Activated CD8-positive, alpha-beta memory T cell treated with anti-CD3 and anti-CD28 coated beads for 36 hours (primary cell): ENCODE results near the gene RAI14. TPM values are rescaled to one million over a fixed set of nuclear protein-coding genes. Genes with fewer than 3 reads are reported as not detected.
"Not testable (repeated sequence)": the region's sequence is repeated elsewhere in the genome, so short reads cannot be mapped to it uniquely, and the experiment has no call there.

Experiments
- CTCF ChIA-PET: fragments of 350-600 bp; sonication (Branson Sonifier 250); formaldehyde crosslinking; loops from one replicate; lab custom pipeline; 2021; ENCODE audit warnings: antibody characterized with exemption; lab: Charles Lee
- POLR2A ChIA-PET: fragments of 350-600 bp; sonication (Branson Sonifier 250); formaldehyde crosslinking; loops from one replicate; lab custom pipeline; 2021; ENCODE audit warnings: antibody characterized with exemption; lab: Charles Lee
- total RNA-seq, 2 experiments: library from RNA; stranded (reverse); gene quantifications; one replicate each; pipeline ENCODE4 v1.2.3, GENCODE V29; 2021

The RAI14 gene
- total RNA-seq, 2 experiments from 2014 or later: 4.2 to 5.0 TPM

GRCh38 chr5:34789021-34789531 is 132.9 kb downstream of the RAI14 start:
- ChIA-PET CTCF (no interaction called here), POLR2A (no interaction called here)

- CTCF ChIA-PET: no interaction called here
- POLR2A ChIA-PET: no interaction called here
These were observed 133.5 kb downstream of the RAI14 start for GRCh38 chr5:34789639-34790038.

- ChIA-PET CTCF (no interaction called here), POLR2A (no interaction called here)
These were observed 133.9 kb downstream of the RAI14 start for GRCh38 chr5:34790069-34790468.

GRCh38 chr5:34791761-34792244 is 135.7 kb downstream of the RAI14 start:
- POLR2A ChIA-PET: no interaction called here

GRCh38 chr5:34802834-34803563 is 146.9 kb downstream of the RAI14 start:
- POLR2A ChIA-PET: no interaction called here
- CTCF ChIA-PET: no interaction called here

More at GRCh38 chr5:34791761-34792244, 135.7 kb downstream of the RAI14 start:
- CTCF ChIA-PET: no interaction called here

- ChIA-PET CTCF (no interaction called here), POLR2A (interaction anchor here (0.5 kb wide), 1 partner anchor 99 kb away, joined by 3 read pairs; no protein-coding TSS in a partner anchor)
These were observed 148.0 kb downstream of the RAI14 start for GRCh38 chr5:34803974-34804732.

GRCh38 chr5:34804913-34805312 is 148.8 kb downstream of the RAI14 start:
- CTCF ChIA-PET: no interaction called here
- POLR2A ChIA-PET: no interaction called here

- ChIA-PET POLR2A (no interaction called here), CTCF (no interaction called here)
These were observed 150.4 kb downstream of the RAI14 start for GRCh38 chr5:34806532-34806931.

- CTCF ChIA-PET: no interaction called here
These were observed 155.6 kb downstream of the RAI14 start for GRCh38 chr5:34811706-34812105.

GRCh38 chr5:34813509-34813908 is 157.4 kb downstream of the RAI14 start:
- CTCF ChIA-PET: no interaction called here
- POLR2A ChIA-PET: no interaction called here

More at GRCh38 chr5:34811706-34812105, 155.6 kb downstream of the RAI14 start:
- POLR2A ChIA-PET: no interaction called here

GRCh38 chr5:34817558-34818351 is 161.6 kb downstream of the RAI14 start:
- POLR2A ChIA-PET: no interaction called here

GRCh38 chr5:34818717-34819116 is 162.6 kb downstream of the RAI14 start:
- ChIA-PET CTCF (no interaction called here), POLR2A (no interaction called here)

More at GRCh38 chr5:34817558-34818351, 161.6 kb downstream of the RAI14 start:
- CTCF ChIA-PET: no interaction called here

- ChIA-PET POLR2A (no interaction called here), CTCF (no interaction called here)
These were observed 164.5 kb downstream of the RAI14 start for GRCh38 chr5:34820593-34820992.

GRCh38 chr5:34822956-34823715 is 167.0 kb downstream of the RAI14 start:
- POLR2A ChIA-PET: no interaction called here
- CTCF ChIA-PET: no interaction called here

- ChIA-PET POLR2A (no interaction called here), CTCF (no interaction called here)
These were observed 170.2 kb downstream of the RAI14 start for GRCh38 chr5:34826347-34826746.

- CTCF ChIA-PET: no interaction called here
- POLR2A ChIA-PET: no interaction called here
These were observed 171.7 kb downstream of the RAI14 start for GRCh38 chr5:34827588-34828506.

GRCh38 chr5:34830827-34831226 is 174.7 kb downstream of the RAI14 start:
- POLR2A ChIA-PET, CTCF ChIA-PET: not testable (repeated sequence)

- CTCF ChIA-PET: no interaction called here
- POLR2A ChIA-PET: no interaction called here
These were observed 175.2 kb downstream of the RAI14 start for GRCh38 chr5:34831303-34831702.
